ENCODE results near the gene NEK5.
"Not testable (repeated sequence)": the region's sequence is repeated elsewhere in the genome, so short reads cannot be mapped to it uniquely, and the experiment has no call there.

Gene NEK5, protein sequence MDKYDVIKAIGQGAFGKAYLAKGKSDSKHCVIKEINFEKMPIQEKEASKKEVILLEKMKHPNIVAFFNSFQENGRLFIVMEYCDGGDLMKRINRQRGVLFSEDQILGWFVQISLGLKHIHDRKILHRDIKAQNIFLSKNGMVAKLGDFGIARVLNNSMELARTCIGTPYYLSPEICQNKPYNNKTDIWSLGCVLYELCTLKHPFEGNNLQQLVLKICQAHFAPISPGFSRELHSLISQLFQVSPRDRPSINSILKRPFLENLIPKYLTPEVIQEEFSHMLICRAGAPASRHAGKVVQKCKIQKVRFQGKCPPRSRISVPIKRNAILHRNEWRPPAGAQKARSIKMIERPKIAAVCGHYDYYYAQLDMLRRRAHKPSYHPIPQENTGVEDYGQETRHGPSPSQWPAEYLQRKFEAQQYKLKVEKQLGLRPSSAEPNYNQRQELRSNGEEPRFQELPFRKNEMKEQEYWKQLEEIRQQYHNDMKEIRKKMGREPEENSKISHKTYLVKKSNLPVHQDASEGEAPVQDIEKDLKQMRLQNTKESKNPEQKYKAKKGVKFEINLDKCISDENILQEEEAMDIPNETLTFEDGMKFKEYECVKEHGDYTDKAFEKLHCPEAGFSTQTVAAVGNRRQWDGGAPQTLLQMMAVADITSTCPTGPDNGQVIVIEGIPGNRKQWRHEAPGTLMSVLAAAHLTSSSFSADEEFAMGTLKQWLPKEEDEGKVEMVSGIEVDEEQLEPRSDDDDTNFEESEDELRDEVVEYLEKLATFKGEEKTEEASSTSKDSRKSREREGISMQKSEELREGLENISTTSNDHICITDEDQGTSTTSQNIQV

GRCh38 chr13:52128714-52129700 is at the start of gene NEK5:
Gene NEK5 (minus strand): TSS chr13:52129073. CDS start chr13:52127482, 1,591 bp downstream.
- DNase-seq (ENCODE audit: low spot score) = peak; percentile 45

DNA sequence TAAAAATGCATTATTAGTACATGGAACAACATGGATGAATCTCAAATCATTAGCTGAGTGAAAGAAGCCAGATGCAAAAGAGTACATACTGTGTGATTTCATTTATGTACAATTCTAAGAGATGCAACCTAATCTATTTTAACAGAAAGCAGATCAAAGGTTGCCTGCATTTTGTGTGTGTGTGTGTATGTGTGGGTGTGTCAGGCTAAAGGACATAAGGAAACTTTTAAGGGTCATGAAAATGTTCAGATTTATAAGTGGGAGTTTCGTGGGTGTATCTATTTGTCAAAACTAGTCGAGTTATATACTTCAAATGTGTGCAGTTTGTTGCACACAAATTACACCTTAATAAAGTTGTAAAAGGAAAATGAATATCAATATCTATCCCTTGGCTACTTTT is 48.4 kb upstream of the NEK5 start:
- DNase-seq (ENCODE audit: low spot score) = no peak

DNA sequence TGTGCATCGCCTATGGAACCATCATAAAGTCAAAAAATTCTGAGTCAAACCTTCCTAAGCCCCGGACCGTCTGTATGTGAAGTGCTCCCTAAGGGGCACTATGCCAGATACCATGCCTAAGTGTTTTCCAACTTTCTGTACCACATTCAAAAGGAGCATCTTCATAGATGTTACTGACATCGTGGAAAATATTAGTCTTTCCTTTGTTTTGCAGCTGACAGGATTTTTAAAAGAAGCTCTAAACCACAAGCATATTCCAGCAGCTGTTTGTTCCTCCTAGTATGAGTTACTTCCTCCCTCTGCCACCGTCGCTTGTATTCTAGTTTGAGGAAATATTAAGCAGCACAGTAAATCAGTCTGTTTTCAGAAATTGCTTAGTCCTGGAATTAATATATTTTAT is 45.1 kb upstream of the NEK5 start:
- DNase-seq (ENCODE audit: low spot score) = not testable (repeated sequence)

- no peak for DNase-seq (ENCODE audit: low spot score)
Observed at GRCh38 chr13:52173373-52173772, 44.5 kb upstream of the NEK5 start.

- DNase-seq (ENCODE audit: low spot score) = not testable (repeated sequence)
Observed at GRCh38 chr13:52171686-52172085, 42.8 kb upstream of the NEK5 start.

DNA sequence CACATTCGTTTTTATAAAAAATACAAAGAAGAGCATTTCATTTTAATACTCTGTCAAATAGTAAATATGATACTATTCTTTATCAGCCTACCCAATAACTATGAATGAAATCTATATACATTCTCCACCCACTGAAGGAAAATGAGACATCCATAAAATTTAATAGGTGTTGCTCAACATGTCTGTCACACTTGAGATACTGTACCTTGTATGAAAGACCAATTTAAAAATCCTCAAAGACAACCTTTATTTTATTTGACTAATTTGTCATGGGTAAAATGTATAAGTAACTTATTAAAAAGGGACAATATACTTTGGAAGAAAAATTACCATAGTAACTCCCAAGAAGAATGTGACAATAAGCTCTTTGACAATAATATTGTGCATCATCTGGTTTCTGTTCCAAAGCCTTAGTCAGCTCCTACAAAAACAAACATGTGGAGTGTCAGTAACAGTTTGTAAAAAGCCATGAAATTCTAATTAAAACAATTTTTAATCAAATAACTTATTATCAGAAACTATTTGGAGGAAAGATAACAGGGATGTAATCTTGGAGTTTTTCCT is 42.0 kb upstream of the NEK5 start:
- DNase-seq (ENCODE audit: low spot score) = not testable (repeated sequence)

DNA sequence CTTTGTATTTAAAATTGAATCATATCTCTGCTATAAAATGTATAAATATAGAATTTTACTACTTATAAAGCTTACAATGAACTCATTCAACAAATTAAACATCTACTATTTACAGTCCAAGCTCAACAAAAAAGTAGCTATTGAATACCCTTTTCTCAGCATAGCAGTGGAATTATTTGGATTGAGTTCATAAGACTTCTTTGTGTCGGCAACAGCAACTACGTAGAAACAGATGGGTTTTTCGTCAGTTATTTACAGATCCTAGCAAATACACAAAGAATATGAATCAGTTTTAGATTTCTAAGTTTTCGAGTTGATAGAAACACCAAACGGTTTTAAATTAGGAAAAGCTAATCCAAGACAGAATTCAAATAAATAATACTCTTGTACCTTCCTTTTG is 41.0 kb upstream of the NEK5 start:
- no peak for DNase-seq (ENCODE audit: low spot score)

DNA sequence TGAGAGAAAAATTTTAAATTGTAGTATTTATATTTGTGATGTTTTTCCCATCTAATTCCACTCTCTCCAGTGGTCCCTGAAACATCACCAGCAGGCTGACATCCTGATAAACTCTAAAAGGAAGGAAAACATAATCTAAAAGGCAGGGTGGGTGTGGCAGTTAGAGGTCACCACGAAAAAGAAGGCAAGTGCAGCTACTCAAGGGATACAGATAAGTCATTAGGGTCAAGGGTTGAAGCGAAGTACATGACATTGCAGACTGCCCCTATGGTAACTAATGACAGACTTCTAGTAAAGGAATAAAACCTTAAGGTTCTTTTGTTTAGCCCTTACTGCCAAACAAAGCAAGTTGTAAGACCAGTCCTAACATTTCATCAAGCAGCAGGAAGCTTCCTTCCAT is 36.5 kb upstream of the NEK5 start:
- DNase-seq (ENCODE audit: low spot score) = no peak

DNA sequence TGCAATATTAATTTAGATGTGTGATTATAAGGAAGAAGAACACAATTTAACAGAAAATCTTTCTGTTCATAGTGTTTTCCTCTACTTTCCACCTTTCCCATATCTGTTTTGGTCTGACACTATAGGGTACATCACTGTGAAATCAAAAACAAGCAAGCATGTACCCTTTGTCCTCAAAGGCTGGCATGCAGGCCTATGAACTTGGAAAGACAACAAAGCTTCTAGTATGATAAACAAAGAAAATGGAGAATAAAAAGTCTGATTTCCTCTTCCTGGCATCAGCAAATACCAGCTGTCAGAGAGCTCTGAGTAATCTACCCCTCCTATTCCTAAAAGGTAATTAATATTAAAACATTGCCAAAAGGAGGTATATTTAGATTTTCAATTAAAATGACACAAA is 36.1 kb upstream of the NEK5 start:
- peak; percentile 49 for DNase-seq (ENCODE audit: low spot score)

DNA sequence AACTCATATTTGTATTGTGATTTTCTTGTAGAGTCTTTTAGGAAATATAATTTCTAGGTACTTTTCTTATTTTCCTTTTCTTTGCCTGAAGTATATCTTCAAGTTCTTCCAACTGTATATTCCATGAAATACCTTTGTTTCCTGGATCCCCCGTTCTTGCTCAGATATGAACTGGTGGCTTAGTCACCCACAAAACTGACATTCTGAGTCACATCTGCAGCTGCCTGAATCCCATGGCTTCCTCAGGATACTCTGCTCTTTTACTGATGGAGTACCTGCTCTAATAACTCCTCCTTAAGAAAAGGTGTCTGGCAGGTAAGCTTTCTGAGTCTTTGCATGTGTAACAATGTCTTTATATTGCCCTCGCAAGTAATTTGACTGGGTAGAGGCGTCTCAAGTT is 35.0 kb upstream of the NEK5 start:
- DNase-seq (ENCODE audit: low spot score) = not testable (repeated sequence)

GRCh38 chr13:52162279-52163101 is 33.6 kb upstream of the NEK5 start:
- DNase-seq (ENCODE audit: low spot score) = no peak

DNA sequence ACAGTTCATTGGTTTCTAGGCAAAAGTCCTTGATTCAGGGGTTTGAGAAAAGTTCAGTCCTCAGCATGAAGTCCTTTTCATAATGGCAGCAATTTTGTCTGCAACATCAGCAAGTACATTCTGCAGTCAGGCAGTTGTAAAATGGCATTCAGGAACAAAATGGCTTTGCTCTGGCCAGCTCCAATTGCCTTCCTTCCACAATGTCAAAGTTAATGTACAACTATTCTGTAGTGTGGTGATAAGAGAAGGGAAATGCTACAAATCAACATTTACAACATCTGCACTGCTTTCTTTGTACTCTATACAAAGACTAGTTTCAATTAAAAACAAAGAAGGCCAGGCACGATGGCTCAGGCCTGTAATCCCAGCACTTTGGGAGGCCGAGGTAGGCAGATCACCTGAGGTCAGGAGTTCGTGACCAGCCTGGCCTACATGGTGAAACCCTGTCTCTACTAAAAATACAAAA is 32.3 kb upstream of the NEK5 start:
- DNase-seq (ENCODE audit: low spot score) = no peak

DNA sequence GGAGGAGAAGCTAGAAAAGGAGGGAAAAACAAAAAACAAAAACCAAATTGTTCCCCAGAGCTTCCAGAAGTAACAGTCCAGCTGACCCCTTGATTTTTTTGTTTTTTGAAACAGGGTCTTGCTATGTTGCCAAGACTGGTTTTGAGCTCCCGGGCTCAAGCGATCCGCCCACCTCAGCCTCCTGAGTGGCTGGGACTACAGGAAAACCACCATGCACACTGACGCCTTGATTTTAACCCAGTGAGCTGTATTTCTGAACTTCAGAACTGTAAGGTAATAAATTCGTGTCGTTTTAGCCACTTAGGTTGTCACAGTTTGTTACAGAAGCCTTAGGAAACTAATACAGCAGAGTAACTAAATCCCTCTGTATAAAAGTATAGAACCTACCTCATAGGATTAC is 31.6 kb upstream of the NEK5 start:
- DNase-seq (ENCODE audit: low spot score) = no peak

DNA sequence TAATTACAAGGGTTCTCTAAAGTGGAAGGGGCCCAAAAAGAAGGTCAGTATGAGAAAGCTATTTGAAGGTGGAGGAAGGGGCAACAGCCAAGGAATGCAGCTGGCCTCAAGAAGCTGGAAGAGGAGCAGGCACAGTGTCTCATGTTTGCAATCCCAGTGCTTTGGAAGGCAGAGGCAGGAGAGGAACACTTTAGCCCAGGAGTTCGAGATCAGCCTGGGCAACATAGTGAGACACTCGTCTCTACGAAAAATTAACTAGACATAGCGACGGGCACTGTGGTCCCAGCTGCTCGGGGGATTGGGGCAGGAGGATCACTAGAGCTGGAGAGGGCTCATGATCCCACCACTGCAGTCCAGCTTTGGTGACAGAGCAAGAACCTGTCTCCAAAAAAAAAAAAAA is 31.2 kb upstream of the NEK5 start:
- DNase-seq (ENCODE audit: low spot score) = no peak

DNA sequence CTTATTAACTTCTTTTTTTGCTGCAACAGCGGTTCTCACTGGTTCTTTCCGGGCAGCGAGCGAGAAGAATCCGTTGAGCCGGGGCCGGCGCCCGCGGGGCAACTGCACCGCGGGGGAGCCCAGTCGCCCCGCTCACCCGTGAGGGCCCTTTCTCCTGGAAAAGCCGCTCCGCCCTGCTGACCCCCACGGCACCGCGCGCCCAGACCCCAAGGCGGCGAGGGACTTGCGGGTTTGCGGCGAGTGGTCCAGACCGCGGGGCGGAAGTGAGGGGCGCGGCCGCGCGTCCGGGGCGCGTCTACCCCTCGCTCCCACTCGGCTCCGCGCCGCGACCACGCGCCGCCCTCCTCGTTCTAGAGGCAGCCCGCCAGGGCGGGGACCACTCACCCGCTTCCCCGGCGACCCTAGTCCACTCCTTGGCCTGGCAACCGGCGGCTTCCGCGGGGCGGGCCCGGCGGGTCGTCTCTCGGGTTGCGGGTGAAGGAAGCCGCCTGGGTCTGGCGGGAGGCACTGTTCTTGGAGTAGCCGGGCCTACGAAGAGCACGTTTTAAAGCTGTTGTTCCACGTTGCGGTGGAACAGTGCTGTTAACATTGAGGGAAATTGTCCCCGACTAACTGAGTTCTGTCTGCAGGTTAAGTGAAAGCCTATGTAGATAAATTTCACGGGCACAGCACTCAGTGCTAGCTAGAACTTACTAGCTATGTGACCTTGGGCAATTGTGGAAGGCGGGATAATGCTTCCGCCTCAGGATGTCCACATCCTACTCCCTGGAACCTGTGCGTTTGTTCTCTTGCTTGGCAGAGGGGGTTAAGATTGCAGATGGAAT is 30.5 kb upstream of the NEK5 start, which contains the start of gene NEK3:
NEK3 (minus strand) TSS at position 439 of the 824 bp plus-strand sequence. CDS start 3,406 bp downstream, outside the sequence.
- peak; percentile 75 for DNase-seq (ENCODE audit: low spot score)

DNA sequence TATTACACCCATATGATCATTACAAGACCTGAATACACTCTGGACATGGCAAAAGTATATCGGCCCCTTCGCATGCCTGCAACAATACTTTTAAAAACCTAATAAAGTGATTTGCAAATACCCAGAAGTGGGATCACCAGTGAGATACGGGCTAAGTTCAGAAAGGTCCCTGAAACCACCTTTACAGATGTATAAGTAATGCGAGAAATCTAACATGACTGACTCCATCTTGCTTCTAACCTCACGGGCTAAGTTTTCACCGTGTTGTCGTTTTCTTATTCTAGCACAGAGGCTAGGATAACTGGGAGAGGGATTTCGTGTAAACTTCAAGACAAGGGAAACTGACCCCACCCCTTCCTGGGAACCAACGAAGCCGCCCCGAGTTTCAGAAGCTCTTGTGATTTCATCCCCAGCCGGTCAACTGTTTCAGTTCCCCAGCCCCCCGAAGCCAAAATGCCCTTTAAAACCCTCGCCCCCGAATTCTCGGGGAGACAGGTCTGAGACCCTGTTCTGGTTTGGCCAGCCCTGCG is 29.8 kb upstream of the NEK5 start:
- peak; percentile 25 for DNase-seq (ENCODE audit: low spot score)

DNA sequence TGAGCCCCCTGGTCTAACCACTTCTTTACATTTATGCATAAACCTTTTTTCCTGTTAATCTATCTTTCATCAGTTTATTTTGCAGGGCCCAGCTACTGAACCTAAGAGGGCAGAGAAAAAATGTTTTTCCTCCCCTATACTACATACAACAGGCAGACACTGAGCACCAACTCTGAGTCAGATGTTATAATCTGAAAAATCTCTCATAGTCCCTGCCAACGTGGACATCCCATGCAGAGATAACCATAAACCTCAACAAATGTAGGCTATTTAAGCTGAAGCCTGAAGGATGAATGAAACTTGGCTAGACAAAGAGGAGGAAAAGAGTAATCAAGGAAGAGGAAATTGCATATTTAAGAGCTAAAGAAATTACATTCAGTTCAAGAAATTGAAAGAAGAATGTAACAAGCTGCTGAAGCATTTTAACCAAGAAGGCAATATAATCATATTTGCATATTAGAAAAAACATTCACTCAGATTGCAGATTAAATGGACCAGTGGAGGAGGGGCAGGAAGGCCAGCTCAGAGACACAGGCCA is 27.9 kb upstream of the NEK5 start:
- no peak for DNase-seq (ENCODE audit: low spot score)

DNA sequence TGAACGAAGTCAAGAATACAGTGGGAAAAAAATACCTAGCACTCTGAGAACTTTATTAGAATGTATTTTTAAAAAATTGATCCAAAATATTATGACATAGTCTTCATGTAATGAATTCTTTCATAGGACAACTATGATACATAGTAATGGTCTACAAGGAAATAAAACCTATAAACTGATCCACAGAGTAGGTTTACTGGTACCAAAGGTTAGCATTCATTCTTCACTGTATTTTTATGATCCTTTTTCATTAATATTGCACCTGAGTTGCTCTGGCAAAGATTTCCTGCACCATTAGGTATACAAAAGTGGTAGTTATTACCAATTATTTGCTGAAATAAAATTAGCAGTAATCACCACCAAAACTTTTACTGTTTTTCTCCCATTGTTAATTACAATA is 26.3 kb upstream of the NEK5 start:
- DNase-seq (ENCODE audit: low spot score) = no peak

- DNase-seq (ENCODE audit: low spot score) = no peak
Observed at GRCh38 chr13:52147225-52147624, 18.4 kb upstream of the NEK5 start.

All from Ammon's horn (tissue), 1 donor.